ENCODE results near the gene CSNK1D. TPM values are rescaled to one million over a fixed set of nuclear protein-coding genes. Genes with fewer than 3 reads are reported as not detected.

The CSNK1D gene
- total RNA-seq, 1 donor from 2014 or later = 160 TPM

DNA sequence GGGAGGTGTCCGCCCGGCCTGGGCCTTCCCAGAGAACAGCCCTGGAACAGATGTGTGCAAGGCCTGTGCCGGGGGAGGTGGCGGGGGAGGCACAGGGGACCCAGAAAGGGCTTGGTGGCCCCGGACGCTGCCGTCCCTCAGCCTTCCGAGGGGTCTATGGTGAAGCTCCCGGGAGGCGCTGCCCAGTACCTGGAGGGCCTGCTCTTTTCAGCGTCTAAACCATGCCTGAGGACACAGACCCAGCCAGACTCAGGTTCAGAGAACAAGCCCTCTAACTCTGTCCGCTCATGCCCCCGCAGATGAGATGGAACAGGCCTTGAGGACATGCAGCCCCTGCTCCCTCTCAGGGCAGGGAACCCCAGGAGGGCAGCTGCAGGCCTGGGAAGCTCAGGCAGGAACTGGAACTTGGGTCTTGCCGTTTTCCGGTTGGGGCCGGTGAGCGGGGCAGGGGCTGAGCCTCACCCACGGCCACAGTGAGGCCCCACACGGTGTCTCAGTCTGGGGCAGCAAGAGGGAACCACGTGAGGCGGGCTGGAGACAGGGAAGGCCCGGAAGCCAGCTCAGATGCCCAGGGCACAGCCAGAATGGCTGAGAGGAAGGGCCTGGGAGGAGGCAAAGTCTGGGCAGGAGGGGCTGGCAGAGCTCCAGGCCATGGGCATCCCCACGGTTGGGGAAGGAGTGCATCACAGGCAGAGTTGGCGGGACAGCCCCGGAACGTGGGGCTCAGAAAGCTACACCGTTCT is 32.1 kb downstream of the CSNK1D start:
- intact Hi-C loops (cut with micrococcal nuclease) = no loop called here

DNA sequence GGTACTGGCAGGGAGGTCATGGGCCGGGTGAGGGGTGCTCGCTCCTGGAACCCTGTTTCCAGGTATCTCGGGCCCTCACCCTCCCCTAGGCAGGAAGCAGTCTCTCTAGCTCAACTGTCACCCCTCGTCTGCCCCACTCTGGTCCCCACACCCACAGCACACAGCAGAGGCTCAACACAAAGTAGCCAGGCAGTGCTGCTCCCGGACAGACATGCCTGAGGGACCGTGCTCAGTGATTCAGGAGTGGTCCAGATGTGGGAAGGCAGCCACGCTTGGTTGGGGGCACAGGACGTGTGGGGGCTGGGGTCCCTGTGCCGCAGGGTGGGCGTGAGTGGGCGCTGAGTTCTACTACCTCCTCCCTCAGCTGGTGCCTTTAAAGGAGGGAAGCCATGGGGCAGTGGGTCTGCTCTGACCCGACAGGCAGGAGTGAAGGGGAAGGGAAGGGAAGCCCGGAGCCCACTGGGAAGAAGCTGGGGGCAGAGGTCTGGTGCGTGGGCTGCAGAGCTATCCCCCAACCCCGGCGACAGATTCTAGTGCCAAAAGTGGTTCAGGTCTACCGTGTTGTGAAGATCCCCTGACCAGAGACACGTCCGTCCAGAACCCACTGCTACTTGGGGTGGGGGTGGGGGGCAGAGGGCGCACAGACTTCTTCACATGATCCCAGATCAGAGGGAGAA is 32.9 kb downstream of the CSNK1D start:
- intact Hi-C loops (cut with micrococcal nuclease) = no loop called here

DNA sequence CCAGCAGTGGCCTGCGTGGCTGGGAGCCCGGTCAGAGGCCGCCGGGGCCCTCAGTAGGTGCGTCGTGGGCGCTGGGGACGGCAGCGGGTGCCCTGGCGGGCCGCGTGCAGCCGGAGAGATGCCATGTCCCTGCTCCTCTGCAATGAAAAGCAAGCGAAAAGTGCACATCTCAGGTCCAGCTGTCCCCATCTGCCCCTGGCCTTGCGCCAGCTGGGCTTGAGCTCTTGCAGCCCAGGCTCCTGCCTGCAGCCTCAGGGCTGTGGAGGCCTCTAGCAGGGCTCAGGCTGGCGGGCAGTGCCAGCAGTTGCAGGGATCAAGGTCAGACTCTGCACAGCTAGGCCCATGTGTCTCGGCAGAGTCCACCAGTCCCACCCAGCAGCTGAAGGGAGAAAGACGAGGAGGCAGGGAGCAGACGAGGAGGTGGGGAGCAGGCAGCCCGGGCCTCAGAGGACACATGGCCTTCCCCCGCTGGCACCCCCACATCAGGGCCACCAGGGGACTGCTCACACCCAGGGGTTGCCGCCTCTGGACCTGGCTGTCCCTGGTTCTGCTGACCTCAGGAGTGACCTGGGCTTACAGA is 33.5 kb downstream of the CSNK1D start:
- intact Hi-C loops (cut with micrococcal nuclease) = loop anchor here (2.0 kb wide), 3 partner anchors 33 to 179 kb away; partner anchors contain the start of genes CSNK1D, HEXD and OGFOD3

DNA sequence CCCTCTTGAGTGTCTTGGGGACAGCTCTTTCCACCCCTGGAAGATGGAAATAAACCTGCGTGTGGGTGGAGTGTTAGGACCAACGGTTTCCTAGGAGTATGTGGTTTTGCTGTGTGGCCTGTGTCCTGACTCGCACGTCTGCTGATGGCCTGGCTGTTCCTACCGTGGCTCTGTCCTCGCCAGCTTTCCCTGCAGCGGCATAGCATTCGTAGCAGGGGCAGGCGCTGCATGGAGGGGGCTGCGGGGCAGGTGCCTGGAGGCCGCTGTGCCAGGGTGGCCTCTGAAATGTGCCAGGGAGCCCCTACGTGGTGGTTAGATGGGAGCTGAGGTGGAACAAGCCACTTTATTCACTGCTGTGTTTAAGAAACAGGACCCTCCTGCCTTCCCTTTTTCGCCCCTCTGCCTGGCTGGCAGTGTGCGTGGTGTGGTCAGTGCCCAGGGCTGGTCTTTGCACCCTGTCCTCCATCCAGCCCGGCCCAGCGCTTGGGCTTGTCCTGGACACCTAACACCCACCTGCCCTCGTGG is 34.0 kb downstream of the CSNK1D start:
- intact Hi-C loops (cut with micrococcal nuclease) = loop anchor here (2.0 kb wide), 3 partner anchors 33 to 179 kb away; partner anchors contain the start of genes CSNK1D, HEXD and OGFOD3

DNA sequence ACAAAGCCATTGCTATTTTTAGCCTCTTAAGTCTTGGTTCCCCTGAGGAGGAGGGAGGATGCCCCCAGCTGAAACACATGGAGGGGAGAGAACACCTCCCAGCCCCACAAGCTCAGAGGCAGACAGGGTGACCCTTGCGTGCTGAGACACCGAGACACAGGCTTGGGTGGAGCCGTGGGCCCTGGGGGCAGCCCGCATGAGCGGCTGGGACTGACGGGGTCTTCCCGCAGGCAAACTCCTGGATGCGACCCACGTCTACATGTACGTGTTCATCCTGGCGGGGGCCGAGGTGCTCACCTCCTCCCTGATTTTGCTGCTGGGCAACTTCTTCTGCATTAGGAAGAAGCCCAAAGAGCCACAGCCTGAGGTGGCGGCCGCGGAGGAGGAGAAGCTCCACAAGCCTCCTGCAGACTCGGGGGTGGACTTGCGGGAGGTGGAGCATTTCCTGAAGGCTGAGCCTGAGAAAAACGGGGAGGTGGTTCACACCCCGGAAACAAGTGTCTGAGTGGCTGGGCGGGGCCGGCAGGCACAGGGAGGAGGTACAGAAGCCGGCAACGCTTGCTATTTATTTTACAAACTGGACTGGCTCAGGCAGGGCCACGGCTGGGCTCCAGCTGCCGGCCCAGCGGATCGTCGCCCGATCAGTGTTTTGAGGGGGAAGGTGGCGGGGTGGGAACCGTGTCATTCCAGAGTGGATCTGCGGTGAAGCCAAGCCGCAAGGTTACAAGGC is 34.9 kb downstream of the CSNK1D start:
- intact Hi-C loops (cut with micrococcal nuclease) = loop anchor here (2.0 kb wide), 3 partner anchors 34 to 180 kb away; partner anchors contain the start of genes CSNK1D, HEXD and OGFOD3

DNA sequence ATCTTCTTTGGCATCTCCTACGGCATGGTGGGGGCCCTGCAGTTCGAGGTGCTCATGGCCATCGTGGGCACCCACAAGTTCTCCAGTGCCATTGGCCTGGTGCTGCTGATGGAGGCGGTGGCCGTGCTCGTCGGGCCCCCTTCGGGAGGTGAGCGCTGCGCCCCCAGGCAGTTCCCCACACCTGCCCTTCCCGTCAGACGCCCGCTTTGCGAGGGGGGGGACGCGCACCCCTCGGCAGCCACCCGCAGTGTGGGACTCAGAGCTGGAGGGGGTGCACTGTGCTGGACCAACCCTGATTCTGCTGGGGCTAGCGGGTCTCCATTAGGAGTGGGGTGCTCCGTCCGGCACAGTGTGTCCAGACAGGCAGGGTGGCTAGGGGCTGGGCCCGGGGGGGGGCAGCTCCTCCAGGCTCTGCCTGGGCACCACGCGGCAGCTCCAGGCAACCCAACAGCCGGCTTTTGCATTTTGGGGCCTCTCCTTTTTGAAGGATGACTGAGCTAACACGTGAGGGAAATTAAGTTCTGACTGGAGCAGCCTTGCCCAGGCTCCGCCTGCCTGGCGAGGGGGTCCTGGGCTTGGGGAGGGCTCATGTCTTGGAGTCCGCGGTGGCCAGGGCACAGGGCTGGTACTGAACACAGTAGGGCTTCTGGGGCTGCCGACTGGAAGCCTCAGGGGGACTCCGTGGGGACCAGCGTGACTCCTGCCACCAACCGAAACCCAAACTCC is 35.6 kb downstream of the CSNK1D start:
- intact Hi-C loops (cut with micrococcal nuclease) = loop anchor here (2.0 kb wide), 3 partner anchors 35 to 181 kb away; partner anchors contain the start of genes CSNK1D, HEXD and OGFOD3

DNA sequence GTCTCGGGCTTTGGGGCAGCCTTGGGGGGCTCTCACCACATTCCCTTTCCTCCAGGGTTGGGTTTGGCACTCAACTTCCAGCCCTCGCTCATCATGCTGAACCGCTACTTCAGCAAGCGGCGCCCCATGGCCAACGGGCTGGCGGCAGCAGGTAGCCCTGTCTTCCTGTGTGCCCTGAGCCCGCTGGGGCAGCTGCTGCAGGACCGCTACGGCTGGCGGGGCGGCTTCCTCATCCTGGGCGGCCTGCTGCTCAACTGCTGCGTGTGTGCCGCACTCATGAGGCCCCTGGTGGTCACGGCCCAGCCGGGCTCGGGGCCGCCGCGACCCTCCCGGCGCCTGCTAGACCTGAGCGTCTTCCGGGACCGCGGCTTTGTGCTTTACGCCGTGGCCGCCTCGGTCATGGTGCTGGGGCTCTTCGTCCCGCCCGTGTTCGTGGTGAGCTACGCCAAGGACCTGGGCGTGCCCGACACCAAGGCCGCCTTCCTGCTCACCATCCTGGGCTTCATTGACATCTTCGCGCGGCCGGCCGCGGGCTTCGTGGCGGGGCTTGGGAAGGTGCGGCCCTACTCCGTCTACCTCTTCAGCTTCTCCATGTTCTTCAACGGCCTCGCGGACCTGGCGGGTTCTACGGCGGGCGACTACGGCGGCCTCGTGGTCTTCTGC is 36.3 kb downstream of the CSNK1D start:
- intact Hi-C loops (cut with micrococcal nuclease) = no loop called here

DNA sequence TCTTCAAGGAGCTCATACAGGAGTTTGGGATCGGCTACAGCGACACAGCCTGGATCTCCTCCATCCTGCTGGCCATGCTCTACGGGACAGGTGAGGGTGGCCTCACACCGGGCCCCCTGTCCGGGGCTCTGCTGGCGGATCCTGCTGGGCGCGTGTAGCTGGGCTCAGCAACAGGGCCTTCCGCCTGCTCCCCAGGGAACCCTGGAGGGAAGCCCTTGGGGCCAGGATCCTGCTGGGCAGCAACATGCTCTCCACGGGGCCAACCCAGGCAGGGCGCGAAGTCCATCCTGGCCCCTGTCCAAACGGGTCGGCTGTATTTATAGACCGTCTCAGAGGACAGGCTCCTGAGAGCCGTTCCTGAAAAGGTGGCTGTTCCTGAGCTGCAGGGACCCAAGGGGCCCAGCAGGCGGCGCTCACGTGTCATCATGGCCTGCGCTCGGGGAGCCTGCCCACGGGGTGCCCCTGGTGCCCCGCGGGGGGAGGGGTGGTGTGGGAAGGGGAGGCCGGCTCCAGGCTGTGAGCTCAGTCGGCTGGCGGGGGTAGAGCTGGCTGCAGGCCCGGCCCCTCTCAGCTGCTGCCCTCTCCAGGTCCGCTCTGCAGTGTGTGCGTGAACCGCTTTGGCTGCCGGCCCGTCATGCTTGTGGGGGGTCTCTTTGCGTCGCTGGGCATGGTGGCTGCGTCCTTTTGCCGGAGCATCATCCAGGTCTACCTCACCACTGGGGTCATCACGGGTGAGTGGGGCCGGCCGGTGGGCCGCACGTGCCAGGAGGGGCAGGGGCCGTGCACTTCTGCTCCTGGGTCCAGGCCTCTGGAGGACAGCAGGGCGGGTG is 37.1 kb downstream of the CSNK1D start:
- intact Hi-C loops (cut with micrococcal nuclease) = loop anchor here (1.0 kb wide), 1 partner anchor 85 kb away; no protein-coding TSS in a partner anchor

DNA sequence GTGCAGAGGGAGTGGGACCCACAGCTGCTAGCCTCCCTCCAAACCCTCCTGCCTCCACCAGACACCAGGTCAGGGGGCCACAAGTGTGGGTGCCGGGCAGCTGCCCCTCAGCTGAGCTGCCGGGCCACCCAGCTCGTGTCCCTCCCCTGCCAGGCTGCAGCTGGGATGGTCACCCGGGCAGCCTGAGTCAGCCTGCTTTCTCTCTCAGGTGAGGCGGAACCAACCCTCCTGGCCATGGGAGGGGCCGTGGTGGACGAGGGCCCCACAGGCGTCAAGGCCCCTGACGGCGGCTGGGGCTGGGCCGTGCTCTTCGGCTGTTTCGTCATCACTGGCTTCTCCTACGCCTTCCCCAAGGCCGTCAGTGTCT is 37.7 kb downstream of the CSNK1D start:
- intact Hi-C loops (cut with micrococcal nuclease) = loop anchor here (1.0 kb wide), 1 partner anchor 86 kb away; no protein-coding TSS in a partner anchor

DNA sequence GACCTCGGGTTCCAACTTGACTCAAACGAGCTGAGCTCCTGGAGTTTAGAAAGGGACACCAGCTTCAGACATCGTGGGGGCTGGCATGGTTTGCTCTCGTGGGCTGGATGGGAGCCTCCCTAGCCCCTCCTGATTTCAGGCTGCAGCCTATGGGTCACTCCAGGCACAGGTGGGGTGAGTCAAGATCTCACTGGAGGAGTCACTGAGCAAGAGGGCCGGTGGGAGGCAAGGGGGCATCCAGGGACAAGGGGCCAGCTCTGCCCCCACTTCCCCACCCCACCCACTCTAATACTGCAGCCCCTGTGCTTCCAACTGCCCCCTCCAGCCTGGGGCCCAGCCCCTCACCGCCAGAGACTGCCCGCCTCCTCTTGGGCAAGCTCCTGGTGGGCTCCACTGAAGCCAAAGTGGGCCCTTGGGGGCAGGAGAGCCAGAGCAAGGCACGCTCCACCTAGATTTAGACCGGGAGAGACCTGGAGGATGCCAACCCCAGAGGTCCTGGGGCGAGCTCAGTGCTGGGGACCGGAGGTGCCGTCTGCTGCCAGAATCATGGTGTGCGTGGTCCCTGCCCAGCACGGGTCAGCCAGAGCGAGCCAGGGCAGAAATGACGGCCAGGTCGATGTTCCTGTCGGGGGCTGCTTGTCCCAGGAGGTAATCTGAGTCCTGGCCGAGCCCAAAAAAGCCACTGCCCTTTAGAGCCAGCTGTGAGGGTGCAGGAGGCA is 38.3 kb downstream of the CSNK1D start:
- intact Hi-C loops (cut with micrococcal nuclease) = no loop called here

DNA sequence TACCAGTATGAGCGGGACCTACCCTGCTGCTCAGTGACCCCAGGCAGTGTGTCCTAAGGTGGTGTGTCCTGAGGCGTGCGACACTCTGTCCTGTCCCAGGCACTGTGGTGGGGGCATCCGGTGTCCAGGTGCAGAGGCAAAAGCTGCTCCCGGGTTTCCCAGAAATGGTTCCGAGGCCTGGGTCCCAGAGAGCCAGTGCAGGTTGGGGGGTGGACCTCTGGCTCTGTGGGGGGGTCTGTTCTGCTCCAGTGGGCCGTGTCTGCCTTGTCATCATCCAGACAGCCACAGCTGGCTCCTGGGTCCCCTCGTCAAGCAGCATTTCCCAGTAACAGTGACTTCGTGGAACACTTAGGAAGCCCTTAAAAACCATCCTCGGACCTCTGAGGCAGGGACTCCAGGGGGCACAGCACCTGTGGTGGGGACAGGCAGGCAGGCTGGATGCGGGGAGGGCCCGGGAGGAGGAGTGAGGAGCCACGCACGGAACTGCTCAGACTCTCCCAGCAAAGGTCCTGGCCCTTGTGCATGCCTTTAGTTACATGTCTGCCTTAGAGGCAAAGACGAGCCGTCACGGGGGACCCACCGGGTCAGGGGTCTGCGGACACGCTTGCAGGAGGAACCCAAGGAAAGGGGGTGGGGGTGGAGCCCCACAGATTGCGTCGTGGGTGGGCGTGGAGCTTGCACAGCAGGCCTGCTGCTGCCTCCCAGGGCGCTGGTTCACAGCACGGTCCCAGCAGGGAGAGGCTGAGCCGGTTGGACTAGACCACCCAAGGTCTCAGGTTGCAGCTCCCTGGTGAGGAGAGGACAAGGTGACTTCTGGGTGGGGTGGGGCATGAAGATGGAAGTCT is 39.1 kb downstream of the CSNK1D start:
- intact Hi-C loops (cut with micrococcal nuclease) = no loop called here

DNA sequence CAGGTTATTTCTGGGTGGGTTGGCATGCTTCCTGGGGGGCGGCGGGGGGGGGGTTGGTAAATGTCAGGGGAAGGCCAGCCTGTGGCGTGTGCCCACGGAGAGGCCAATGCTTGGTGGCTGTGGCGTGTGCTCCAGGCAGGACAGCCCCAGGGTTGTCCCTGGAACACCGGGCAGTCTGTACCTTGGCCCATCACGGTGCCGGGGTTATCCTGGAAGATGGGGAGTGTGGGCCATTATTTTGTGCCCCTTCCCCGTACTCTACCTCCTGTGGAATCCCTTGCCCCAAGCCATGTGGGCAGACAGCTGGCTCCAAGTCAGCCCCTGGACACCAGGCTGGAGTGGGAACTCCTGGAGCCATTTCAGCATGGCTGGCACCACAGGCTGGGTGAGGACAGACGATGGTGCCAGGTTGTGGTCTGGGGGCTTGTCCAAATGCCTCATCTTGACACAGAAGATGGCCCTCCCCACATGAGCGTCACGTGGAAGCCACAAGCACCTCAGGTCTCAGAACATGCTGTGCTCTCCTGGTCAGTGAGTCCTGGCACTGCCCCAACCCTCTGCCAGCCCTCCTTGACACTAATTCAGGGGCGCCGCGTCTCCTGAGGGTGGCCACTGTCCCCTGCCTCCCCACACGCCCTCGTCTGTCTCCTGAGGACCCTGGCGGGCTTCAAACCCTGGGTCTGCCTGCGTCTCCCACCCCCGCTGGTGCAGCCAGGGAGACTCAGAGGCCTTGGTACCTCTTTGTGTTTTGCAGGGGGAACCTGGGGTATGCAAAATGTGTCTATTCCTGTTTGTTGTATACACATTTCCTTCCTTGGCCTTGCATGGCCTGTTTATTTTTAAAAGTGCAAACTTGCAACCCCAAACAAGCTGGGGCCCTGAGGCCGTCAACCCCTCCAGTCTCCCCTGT is 40.4 kb downstream of the CSNK1D start:
- intact Hi-C loops (cut with micrococcal nuclease) = no loop called here

DNA sequence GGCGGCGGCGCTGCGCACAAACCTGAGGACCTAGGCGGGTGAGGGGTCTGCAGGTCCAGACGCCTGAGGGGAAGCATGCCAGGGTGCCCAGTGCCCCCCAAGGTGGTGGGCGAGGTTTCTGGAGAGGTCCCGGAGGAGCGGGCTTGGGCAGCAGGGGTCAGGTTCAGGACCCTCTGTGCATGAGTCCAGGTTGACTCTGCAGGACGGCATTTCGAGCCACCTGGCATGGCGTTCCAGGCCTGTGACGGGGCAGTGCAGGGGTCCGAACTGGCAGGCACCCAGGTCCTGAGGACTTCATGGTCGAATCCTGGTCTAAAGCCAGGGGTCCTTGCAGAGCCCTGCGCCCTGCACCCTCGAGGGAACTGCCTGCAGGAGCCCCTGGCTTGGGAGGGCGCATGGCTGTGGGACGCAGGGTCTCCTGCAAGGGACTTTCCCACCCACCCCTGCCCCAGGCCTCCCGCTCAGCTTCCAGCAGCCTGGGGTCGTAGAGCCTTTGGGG is 41.1 kb downstream of the CSNK1D start:
- intact Hi-C loops (cut with micrococcal nuclease) = no loop called here

DNA sequence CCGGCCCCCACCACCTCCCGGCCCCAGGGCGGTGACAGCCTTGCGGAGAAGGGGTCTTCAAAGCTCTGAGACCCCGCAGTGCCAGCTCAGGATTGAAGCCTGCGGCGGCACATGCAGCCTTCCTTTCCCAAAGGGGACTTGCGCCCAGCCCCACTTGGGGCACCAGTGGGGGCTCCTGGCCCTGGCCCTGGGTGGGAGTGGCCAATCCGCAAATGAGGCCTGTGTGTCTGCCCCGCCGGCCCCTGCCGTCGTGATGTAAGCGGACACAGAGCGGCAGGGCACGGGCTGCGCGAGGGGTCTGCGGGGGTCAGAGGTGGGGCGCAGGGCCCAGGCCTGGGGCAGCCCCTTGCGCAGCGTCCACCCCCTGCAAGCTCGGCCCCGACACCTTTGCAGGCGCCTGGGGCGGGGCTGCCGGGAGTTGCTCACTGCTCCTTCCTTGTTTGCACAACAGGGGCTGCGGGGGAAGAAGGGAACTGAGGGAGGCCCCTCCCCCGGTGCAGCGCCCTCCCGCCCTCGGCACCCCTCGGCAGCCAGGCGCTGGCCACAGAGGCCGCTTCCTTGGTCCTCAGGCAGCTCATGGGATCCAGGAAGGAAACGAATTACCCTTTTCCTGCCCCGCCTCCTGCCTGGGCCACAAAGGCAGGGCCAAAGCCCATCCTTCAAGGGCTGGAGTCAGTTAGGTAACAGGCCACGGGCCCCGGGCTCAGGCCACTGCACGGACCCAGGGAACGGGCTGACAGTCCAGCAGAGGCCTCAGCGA is 41.8 kb downstream of the CSNK1D start:
- intact Hi-C loops (cut with micrococcal nuclease) = no loop called here

DNA sequence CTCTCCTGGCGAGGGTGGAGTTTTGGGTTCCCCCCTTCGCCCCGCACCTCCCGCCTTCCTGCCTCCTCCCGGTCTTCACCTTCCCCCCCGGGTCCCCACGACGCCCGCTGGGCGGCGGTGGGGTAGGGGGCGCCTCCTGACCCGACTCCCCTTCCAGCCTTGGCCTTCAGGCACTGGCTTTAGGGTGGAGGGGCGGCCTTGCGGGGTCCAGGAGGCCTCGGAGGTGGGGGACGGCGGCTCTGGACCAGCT is 42.3 kb downstream of the CSNK1D start:
- intact Hi-C loops (cut with micrococcal nuclease) = no loop called here

Measured in T-helper 1 cell treated with Interleukin-12 subunit alpha and Interleukin-12 subunit beta and Interleukin-4 antibody, amounts not matched to agents 30 ng/mL and 1 ng/mL, for 36 hours (primary cell).